GM10248 (cell line): ENCODE measurements around the gene FREY1.
A peak's percentile ranks its signal among the peaks of the same experiment; 100 is the strongest.

ENCODE experiments used
- CTCF ChIA-PET: fragments of 300-600 bp; sonication (Branson Sonifier 250); formaldehyde crosslinking; extraction: SDS; loops from one replicate; lab custom pipeline; 2021; ENCODE audit warnings: antibody characterized with exemption; lab: Yijun Ruan, JAX
- POLR2A ChIA-PET: fragments of 350-650 bp; sonication (Branson Sonifier 250); formaldehyde crosslinking; extraction: SDS; loops from one replicate; lab custom pipeline; 2020; ENCODE audit warnings: antibody characterized with exemption; lab: Yijun Ruan, JAX
- DNase-seq: peaks from one replicate; pipeline ENCODE4 v3.0.0; 2012; ENCODE audit errors: extremely low spot score
- TF ChIP-seq, protein P1 (sequence below): IDR thresholded peaks from 2 replicates; pipeline ENCODE4 v1.5.1; 2012; ENCODE audit warnings: mild to moderate bottlenecking, low read depth; ENCODE audit errors: extremely low read depth, missing control alignments, control extremely low read depth

Gene FREY1

DNA sequence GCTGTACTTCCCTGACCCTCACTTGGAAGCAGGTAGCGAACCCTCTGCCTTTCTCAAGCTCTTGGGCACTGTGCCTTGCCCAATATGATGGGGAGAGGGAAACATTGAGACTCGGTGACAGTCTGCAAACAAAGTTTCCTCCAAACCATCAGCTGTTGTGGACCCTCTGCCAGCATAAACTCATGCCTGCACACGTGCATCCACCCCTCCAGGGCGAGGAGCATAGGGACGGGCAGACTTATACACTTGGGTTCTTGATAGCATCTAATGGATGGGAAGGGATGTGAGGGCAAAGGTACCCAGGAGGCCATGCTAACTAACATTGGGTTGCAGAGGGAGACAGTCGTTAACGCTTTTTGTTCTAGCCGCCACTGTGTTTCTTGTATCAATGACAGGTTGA, 29.9 kb downstream of the FREY1 start:
- DNase-seq: no peak
- TF ChIP-seq, protein P1, sequence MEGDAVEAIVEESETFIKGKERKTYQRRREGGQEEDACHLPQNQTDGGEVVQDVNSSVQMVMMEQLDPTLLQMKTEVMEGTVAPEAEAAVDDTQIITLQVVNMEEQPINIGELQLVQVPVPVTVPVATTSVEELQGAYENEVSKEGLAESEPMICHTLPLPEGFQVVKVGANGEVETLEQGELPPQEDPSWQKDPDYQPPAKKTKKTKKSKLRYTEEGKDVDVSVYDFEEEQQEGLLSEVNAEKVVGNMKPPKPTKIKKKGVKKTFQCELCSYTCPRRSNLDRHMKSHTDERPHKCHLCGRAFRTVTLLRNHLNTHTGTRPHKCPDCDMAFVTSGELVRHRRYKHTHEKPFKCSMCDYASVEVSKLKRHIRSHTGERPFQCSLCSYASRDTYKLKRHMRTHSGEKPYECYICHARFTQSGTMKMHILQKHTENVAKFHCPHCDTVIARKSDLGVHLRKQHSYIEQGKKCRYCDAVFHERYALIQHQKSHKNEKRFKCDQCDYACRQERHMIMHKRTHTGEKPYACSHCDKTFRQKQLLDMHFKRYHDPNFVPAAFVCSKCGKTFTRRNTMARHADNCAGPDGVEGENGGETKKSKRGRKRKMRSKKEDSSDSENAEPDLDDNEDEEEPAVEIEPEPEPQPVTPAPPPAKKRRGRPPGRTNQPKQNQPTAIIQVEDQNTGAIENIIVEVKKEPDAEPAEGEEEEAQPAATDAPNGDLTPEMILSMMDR: no peak
- CTCF ChIA-PET: interaction anchor here (1.3 to 1.5 kb wide), 2 partner anchors 87 to 105 kb away, joined by 3 to 4 read pairs; no protein-coding TSS in a partner anchor
- POLR2A ChIA-PET: interaction anchor here (1.0 kb wide), 1 partner anchor 30 kb away, joined by 3 read pairs; the partner anchor contains the start of gene CRY2

DNA sequence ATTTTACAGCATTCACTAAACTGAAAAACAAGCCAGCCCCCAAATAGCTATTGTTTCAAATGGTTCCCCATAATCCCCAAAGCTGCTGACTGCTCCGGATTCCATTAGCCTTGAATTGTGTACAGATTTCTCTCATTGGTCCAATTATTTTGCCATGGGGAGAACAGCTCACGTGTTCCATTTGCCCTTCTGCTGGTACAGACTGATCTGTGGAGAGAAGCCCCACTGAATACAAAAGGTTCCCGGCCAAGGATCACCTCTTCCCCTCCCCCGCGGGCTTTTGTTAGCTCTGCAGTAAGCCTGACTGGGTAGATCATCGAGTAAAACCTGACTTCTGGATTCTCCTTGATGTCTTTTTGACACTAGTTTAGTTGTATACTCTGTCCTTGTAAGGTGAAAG, 30.7 kb downstream of the FREY1 start:
- DNase-seq: no peak
- ChIA-PET CTCF (interaction anchor here (1.2 to 1.5 kb wide), 3 partner anchors 9 to 88 kb away, joined by 4 to 6 read pairs (median 4); no protein-coding TSS in a partner anchor), POLR2A (interaction anchor here (1.0 kb wide), 1 partner anchor 29 kb away, joined by 3 read pairs; the partner anchor contains the start of gene CRY2)
- TF ChIP-seq, protein P1: no peak

DNA sequence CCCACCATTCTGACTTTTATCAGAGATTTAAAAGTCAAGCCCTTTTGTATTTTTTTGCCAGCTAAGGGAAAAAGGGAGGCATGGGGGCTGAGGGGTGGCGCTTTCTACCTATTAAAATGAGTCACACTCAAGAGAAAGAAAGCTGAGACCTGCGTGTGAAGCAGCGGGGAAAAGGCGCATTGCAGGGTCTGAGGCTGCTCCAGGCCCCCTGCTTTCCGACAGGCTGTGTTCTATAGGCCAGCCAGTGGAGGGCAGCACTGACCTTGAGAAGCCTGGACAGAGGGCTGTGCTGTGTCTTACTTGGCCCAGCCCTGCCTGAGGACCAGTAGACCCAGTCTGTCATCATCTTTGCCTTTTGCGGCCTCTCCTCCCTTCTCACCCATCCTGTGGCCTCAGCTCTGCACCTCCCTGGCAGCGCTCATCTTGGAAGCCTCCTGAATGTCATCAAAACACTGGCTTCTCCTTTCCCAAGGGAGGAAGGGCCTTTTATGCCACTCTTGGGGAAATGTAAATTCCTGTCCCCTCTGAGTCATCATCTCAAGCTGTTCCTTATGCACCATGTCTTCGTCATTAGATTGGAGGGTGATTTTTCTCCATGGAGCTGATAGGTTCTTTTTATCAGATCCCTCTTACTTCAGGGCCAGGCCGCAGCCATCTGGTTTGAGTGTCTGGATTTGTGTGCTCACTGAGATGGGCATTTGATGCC, 34.3 kb downstream of the FREY1 start:
- TF ChIP-seq, protein P1: peak; percentile 60
- peak; percentile 52 for DNase-seq
- ChIA-PET POLR2A (interaction anchor here (0.7 kb wide), 1 partner anchor 1342 kb away, joined by 3 read pairs; the partner anchor contains the start of gene DDB2), CTCF (interaction anchor here (0.8 to 4.5 kb wide), 25 partner anchors 9 to 442 kb away, joined by 3 to 27 read pairs (median 4); partner anchors contain the start of gene CRY2)

DNA sequence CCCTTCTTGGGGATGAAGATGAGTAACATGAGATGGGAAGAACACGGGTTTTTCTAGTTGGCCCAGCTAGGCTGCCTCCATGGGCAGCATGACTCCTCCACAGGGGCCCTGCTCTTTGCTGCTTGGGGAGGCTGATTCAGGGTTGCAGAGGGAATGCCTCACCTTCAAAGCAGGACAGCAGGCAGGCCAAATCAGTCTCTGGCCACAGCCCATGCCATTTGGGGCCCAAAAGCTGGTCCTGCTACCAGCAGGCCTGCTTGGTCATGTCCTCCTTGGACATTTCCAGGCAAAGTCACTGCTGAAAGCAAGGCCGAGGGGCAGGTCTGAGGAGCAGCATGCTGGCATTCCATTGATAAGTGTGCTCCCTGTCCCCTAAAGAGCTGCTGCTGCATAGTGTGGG, 35.4 kb downstream of the FREY1 start:
- CTCF ChIA-PET: interaction anchor here (0.9 to 4.5 kb wide), 14 partner anchors 9 to 367 kb away, joined by 3 to 27 read pairs (median 7); partner anchors contain the start of gene CRY2
- TF ChIP-seq, protein P1: no peak
- POLR2A ChIA-PET: no interaction called here
- no peak for DNase-seq

DNA sequence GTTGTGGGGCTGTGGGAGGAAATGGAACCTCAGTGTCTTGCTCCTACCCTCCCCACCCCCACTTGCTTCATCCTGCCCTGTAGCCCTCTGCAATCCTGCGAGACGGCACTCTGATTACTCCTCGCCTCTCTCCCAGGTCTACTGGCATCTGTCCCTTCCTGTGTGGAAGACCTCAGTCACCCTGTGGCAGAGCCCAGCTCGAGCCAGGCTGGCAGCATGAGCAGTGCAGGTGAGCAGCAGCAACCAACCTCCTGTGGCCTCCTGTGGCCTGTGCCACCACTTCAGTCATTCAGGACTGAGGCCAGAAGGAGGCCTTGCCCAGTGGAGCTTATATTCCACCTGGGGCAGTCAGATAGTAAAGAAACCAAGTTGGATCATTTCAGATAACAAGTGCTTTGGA, 36.4 kb downstream of the FREY1 start:
- POLR2A ChIA-PET: no interaction called here
- DNase-seq: no peak

DNA sequence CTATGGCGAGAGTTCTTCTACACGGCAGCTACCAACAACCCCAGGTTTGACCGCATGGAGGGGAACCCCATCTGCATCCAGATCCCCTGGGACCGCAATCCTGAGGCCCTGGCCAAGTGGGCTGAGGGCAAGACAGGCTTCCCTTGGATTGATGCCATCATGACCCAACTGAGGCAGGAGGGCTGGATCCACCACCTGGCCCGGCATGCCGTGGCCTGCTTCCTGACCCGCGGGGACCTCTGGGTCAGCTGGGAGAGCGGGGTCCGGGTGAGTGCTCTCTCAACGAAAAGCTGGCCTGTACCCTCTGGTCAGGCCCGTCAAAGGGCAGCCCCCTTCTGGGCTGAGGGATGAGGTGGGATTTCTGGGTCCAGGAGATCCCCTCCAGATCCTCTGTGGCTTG, 37.5 kb downstream of the FREY1 start:
- ChIA-PET POLR2A (no interaction called here), CTCF (interaction anchor here (2.0 kb wide), 1 partner anchor 9 kb away, joined by 5 read pairs; no protein-coding TSS in a partner anchor)

More for the DNA sequence above, 36.4 kb downstream of the FREY1 start:
- TF ChIP-seq, protein P1: no peak
- CTCF ChIA-PET: interaction anchor here (1.4 to 4.5 kb wide), 3 partner anchors 10 to 135 kb away, joined by 3 to 27 read pairs (median 5); no protein-coding TSS in a partner anchor

More for the DNA sequence above, 37.5 kb downstream of the FREY1 start:
- no peak for DNase-seq
- TF ChIP-seq, protein P1: no peak
